ENCODE data around the gene RILP.
"Not testable (repeated sequence)": the region's sequence is repeated elsewhere in the genome, so short reads cannot be mapped to it uniquely, and the experiment has no call there.

DNA sequence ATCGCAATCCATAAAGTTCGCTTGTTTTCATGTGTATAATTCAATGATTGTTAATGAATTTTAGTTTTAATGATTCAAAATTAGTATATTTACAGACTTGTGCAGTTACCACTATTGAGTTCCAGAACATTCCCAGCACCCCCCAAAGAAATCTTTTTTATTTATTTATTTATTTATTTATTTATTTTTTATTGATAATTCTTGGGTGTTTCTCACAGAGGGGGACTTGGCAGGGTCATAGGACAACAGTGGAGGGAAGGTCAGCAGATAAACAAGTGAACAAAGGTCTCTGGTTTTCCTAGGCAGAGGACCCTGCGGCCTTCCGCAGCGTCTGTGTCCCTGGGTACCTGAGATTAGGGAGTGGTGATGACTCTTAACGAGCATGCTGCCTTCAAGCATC is 38.7 kb upstream of the RILP start:
- TF ChIP-seq POLR2A, CEBPB, RFX5, MAFK, SMC3, CHD1 (IDR thresholded peaks at IDR 0.05; ENCODE audit: low read depth, low read length): not testable (repeated sequence)
- TF ChIP-seq, protein P1, sequence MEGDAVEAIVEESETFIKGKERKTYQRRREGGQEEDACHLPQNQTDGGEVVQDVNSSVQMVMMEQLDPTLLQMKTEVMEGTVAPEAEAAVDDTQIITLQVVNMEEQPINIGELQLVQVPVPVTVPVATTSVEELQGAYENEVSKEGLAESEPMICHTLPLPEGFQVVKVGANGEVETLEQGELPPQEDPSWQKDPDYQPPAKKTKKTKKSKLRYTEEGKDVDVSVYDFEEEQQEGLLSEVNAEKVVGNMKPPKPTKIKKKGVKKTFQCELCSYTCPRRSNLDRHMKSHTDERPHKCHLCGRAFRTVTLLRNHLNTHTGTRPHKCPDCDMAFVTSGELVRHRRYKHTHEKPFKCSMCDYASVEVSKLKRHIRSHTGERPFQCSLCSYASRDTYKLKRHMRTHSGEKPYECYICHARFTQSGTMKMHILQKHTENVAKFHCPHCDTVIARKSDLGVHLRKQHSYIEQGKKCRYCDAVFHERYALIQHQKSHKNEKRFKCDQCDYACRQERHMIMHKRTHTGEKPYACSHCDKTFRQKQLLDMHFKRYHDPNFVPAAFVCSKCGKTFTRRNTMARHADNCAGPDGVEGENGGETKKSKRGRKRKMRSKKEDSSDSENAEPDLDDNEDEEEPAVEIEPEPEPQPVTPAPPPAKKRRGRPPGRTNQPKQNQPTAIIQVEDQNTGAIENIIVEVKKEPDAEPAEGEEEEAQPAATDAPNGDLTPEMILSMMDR (conservative IDR thresholded peaks at IDR 0.05; ENCODE audit: low read depth, low read length): not testable (repeated sequence)
- TF ChIP-seq, protein P2, sequence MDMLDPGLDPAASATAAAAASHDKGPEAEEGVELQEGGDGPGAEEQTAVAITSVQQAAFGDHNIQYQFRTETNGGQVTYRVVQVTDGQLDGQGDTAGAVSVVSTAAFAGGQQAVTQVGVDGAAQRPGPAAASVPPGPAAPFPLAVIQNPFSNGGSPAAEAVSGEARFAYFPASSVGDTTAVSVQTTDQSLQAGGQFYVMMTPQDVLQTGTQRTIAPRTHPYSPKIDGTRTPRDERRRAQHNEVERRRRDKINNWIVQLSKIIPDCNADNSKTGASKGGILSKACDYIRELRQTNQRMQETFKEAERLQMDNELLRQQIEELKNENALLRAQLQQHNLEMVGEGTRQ (IDR thresholded peaks at IDR 0.05; ENCODE audit: low read depth, low read length): not testable (repeated sequence)

Measured in IMR-90 (cell line).